GM21367 (cell line): ENCODE data around the gene DCUN1D4.
"Not testable (repeated sequence)": the region's sequence is repeated elsewhere in the genome, so short reads cannot be mapped to it uniquely, and the experiment has no call there.

Experiments used
- ATAC-seq: cut with Tn5 transposase; IDR thresholded peaks from one replicate; pipeline ENCODE4 v1.9.1; 2021; ENCODE audit not compliant: unreplicated experiment

The DCUN1D4 gene

GRCh38 chr4:51890760-51891159 lies 47.8 kb downstream of the DCUN1D4 start:
- no peak for ATAC-seq

GRCh38 chr4:51893402-51893801 lies 50.4 kb downstream of the DCUN1D4 start:
- ATAC-seq, result not testable (repeated sequence)

GRCh38 chr4:51894059-51894645 lies 51.2 kb downstream of the DCUN1D4 start:
- no peak for ATAC-seq

- ATAC-seq, result peak; percentile 36
Observed at GRCh38 chr4:51895158-51895557, 52.2 kb downstream of the DCUN1D4 start.

- ATAC-seq, result peak; percentile 98
Observed at GRCh38 chr4:51895816-51896408, 53.0 kb downstream of the DCUN1D4 start.

GRCh38 chr4:51901363-51901762 lies 58.4 kb downstream of the DCUN1D4 start:
- no peak for ATAC-seq

GRCh38 chr4:51906167-51906958 lies 63.4 kb downstream of the DCUN1D4 start:
- peak; percentile 99 for ATAC-seq

- no peak for ATAC-seq
Observed at GRCh38 chr4:51907006-51907669, 64.2 kb downstream of the DCUN1D4 start.

GRCh38 chr4:51909236-51909703 lies 66.3 kb downstream of the DCUN1D4 start:
- no peak for ATAC-seq

GRCh38 chr4:51918251-51918650 lies 75.3 kb downstream of the DCUN1D4 start:
- ATAC-seq, result no peak

GRCh38 chr4:51923343-51923742 lies 80.4 kb downstream of the DCUN1D4 start:
- no peak for ATAC-seq

- ATAC-seq, result no peak
Observed at GRCh38 chr4:51925307-51925706, 82.4 kb downstream of the DCUN1D4 start.

GRCh38 chr4:51930557-51930956 lies 87.6 kb downstream of the DCUN1D4 start:
- ATAC-seq, result no peak

- ATAC-seq, result no peak
Observed at GRCh38 chr4:51931461-51931860, 88.5 kb downstream of the DCUN1D4 start.

- ATAC-seq, result no peak
Observed at GRCh38 chr4:51932261-51932660, 89.3 kb downstream of the DCUN1D4 start.

GRCh38 chr4:51932684-51933083 lies 89.7 kb downstream of the DCUN1D4 start:
- no peak for ATAC-seq

GRCh38 chr4:51940460-51940859 lies 97.5 kb downstream of the DCUN1D4 start:
- ATAC-seq, result not testable (repeated sequence)

GRCh38 chr4:51942108-51942832 lies 99.3 kb downstream of the DCUN1D4 start:
- ATAC-seq, result no peak

- ATAC-seq, result no peak
Observed at GRCh38 chr4:51942833-51943215, 99.9 kb downstream of the DCUN1D4 start.

GRCh38 chr4:51943221-51943620 lies 100.3 kb downstream of the DCUN1D4 start:
- ATAC-seq, result no peak
